ENCODE measurements around the gene IL26. TPM values are rescaled to one million over a fixed set of nuclear protein-coding genes. Genes with fewer than 3 reads are reported as not detected.

IL26 gene
- total RNA-seq, 1 donor from 2014 or later, result not detected

- no peak overlapping the region for H3K27ac Mint-ChIP-seq (ENCODE audit: unreplicated experiment)
- FAIRE-seq, result no peak
Measured at GRCh38 chr12:68252077-68252476, 26.5 kb upstream of the IL26 start.

DNA sequence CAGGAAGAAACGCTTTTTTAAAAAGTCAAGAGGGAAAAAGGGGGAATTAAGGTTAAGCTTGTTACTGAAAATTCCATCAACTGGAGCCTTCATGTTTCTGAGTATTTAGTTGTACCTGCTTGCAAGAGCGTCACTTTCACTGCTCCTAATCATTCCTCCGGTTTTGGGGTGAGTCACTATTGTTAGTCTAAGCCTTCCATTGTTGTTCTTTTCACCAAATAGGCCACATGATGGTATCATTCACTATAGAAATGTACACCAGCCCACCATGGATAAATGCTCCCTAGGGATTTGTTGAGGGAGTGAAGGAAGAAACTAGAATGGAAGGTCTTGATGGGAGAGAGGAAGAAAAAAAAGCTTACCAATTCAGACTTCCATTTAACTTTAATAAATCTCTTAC lies 24.8 kb upstream of the IL26 start:
- no peak overlapping the region for H2AFZ ChIP-seq (ENCODE audit: low read depth, low read length)
- H3K79me2 ChIP-seq (ENCODE audit: insufficient read depth, low read length), result no peaks in the 10 kb centered on the region
- FAIRE-seq (no peak), DNase-seq (ENCODE audit: low read depth) (peak; percentile 17)
- H3K9me3 Mint-ChIP-seq (ENCODE audit: unreplicated experiment), result peaks cover 2% of the 10 kb centered on the region
- H3K36me3 ChIP-seq (ENCODE audit: insufficient read depth, low read length), result no peaks in the 10 kb centered on the region
- no peaks in the 10 kb centered on the region for H3K27me3 ChIP-seq (ENCODE audit: insufficient read depth, low read length)
- H3K4me1 ChIP-seq (ENCODE audit: insufficient read depth, low read length), result peaks cover 7% of the 10 kb centered on the region
- no peak overlapping the region for H3K27ac ChIP-seq (ENCODE audit: low read depth, low read length)
- H3K4me3 Mint-ChIP-seq (ENCODE audit: unreplicated experiment), result no peak overlapping the region
- no peak overlapping the region for H3K27ac Mint-ChIP-seq (ENCODE audit: unreplicated experiment)
- H3K4me1 Mint-ChIP-seq (ENCODE audit: low read depth, unreplicated experiment), result no peaks in the 10 kb centered on the region
- no peak overlapping the region for H3K4me2 ChIP-seq (ENCODE audit: low read length)
- no peaks in the 10 kb centered on the region for H3K36me3 Mint-ChIP-seq (ENCODE audit: low read depth, unreplicated experiment)
- H3K9ac ChIP-seq (ENCODE audit: low read length), result no peak overlapping the region
- TF ChIP-seq CTCF (IDR thresholded peaks at IDR 0.05; ENCODE audit: insufficient read depth, low read depth, low read length) (no peak), EZH2 (IDR thresholded peaks at IDR 0.05; ENCODE audit: insufficient read depth, low read length) (no peak)
- H3K9me3 ChIP-seq (ENCODE audit: insufficient read depth, low read depth, low read length), result no peaks in the 10 kb centered on the region
- H3K27me3 Mint-ChIP-seq (ENCODE audit: low read depth, unreplicated experiment), result peaks cover 13% of the 10 kb centered on the region
- no peak overlapping the region for H3K4me3 ChIP-seq (ENCODE audit: insufficient read depth, low read depth, low read length)
- no peaks in the 10 kb centered on the region for H4K20me1 ChIP-seq (ENCODE audit: insufficient read depth, low read length)

More at GRCh38 chr12:68252077-68252476, 26.5 kb upstream of the IL26 start:
- no peak overlapping the region for H3K4me3 Mint-ChIP-seq (ENCODE audit: unreplicated experiment)
- no peak overlapping the region for H3K4me2 ChIP-seq (ENCODE audit: low read length)
- H3K9me3 ChIP-seq (ENCODE audit: insufficient read depth, low read depth, low read length), result no peaks in the 10 kb centered on the region
- H3K36me3 ChIP-seq (ENCODE audit: insufficient read depth, low read length), result no peaks in the 10 kb centered on the region
- H4K20me1 ChIP-seq (ENCODE audit: insufficient read depth, low read length), result no peaks in the 10 kb centered on the region
- H3K9ac ChIP-seq (ENCODE audit: low read length), result no peak overlapping the region
- H3K4me1 ChIP-seq (ENCODE audit: insufficient read depth, low read length), result no peaks in the 10 kb centered on the region
- no peak overlapping the region for H2AFZ ChIP-seq (ENCODE audit: low read depth, low read length)
- no peaks in the 10 kb centered on the region for H3K79me2 ChIP-seq (ENCODE audit: insufficient read depth, low read length)
- no peak for TF ChIP-seq CTCF (IDR thresholded peaks at IDR 0.05; ENCODE audit: insufficient read depth, low read depth, low read length)
- no peak for TF ChIP-seq EZH2 (IDR thresholded peaks at IDR 0.05; ENCODE audit: insufficient read depth, low read length)
- no peaks in the 10 kb centered on the region for H3K27me3 ChIP-seq (ENCODE audit: insufficient read depth, low read length)
- H3K27me3 Mint-ChIP-seq (ENCODE audit: low read depth, unreplicated experiment), result peaks cover 5% of the 10 kb centered on the region
- no peak overlapping the region for H3K4me3 ChIP-seq (ENCODE audit: insufficient read depth, low read depth, low read length)
- no peak overlapping the region for H3K27ac ChIP-seq (ENCODE audit: low read depth, low read length)
- no peaks in the 10 kb centered on the region for H3K4me1 Mint-ChIP-seq (ENCODE audit: low read depth, unreplicated experiment)
- H3K9me3 Mint-ChIP-seq (ENCODE audit: unreplicated experiment), result no peaks in the 10 kb centered on the region
- H3K36me3 Mint-ChIP-seq (ENCODE audit: low read depth, unreplicated experiment), result no peaks in the 10 kb centered on the region
- DNase-seq (ENCODE audit: low read depth), result no peak

GRCh38 chr12:68247785-68248184 lies 22.2 kb upstream of the IL26 start:
- H3K4me3 Mint-ChIP-seq (ENCODE audit: unreplicated experiment), result no peak overlapping the region
- Histone ChIP-seq H3K4me1 (ENCODE audit: insufficient read depth, low read length) (peaks cover 7% of the 10 kb centered on the region), H3K9me3 (ENCODE audit: insufficient read depth, low read depth, low read length) (no peaks in the 10 kb centered on the region), H2AFZ (ENCODE audit: low read depth, low read length) (no peak overlapping the region), H4K20me1 (ENCODE audit: insufficient read depth, low read length) (no peaks in the 10 kb centered on the region), H3K79me2 (ENCODE audit: insufficient read depth, low read length) (no peaks in the 10 kb centered on the region), H3K4me2 (ENCODE audit: low read length) (no peak overlapping the region), H3K27ac (ENCODE audit: low read depth, low read length) (no peak overlapping the region), H3K4me3 (ENCODE audit: insufficient read depth, low read depth, low read length) (no peak overlapping the region), H3K9ac (ENCODE audit: low read length) (no peak overlapping the region), H3K27me3 (ENCODE audit: insufficient read depth, low read length) (no peaks in the 10 kb centered on the region), H3K36me3 (ENCODE audit: insufficient read depth, low read length) (no peaks in the 10 kb centered on the region)
- H3K27ac Mint-ChIP-seq (ENCODE audit: unreplicated experiment), result no peak overlapping the region
- no peaks in the 10 kb centered on the region for H3K4me1 Mint-ChIP-seq (ENCODE audit: low read depth, unreplicated experiment)
- FAIRE-seq (no peak), DNase-seq (ENCODE audit: low read depth) (no peak)
- H3K36me3 Mint-ChIP-seq (ENCODE audit: low read depth, unreplicated experiment), result no peaks in the 10 kb centered on the region
- H3K27me3 Mint-ChIP-seq (ENCODE audit: low read depth, unreplicated experiment), result peaks cover 12% of the 10 kb centered on the region
- TF ChIP-seq EZH2 (IDR thresholded peaks at IDR 0.05; ENCODE audit: insufficient read depth, low read length), result no peak
- TF ChIP-seq CTCF (IDR thresholded peaks at IDR 0.05; ENCODE audit: insufficient read depth, low read depth, low read length), result no peak
- H3K9me3 Mint-ChIP-seq (ENCODE audit: unreplicated experiment), result peaks cover 2% of the 10 kb centered on the region
